ENCODE measurements around the gene POLK.
A peak's percentile ranks its signal among the peaks of the same experiment; 100 is the strongest.

DNA sequence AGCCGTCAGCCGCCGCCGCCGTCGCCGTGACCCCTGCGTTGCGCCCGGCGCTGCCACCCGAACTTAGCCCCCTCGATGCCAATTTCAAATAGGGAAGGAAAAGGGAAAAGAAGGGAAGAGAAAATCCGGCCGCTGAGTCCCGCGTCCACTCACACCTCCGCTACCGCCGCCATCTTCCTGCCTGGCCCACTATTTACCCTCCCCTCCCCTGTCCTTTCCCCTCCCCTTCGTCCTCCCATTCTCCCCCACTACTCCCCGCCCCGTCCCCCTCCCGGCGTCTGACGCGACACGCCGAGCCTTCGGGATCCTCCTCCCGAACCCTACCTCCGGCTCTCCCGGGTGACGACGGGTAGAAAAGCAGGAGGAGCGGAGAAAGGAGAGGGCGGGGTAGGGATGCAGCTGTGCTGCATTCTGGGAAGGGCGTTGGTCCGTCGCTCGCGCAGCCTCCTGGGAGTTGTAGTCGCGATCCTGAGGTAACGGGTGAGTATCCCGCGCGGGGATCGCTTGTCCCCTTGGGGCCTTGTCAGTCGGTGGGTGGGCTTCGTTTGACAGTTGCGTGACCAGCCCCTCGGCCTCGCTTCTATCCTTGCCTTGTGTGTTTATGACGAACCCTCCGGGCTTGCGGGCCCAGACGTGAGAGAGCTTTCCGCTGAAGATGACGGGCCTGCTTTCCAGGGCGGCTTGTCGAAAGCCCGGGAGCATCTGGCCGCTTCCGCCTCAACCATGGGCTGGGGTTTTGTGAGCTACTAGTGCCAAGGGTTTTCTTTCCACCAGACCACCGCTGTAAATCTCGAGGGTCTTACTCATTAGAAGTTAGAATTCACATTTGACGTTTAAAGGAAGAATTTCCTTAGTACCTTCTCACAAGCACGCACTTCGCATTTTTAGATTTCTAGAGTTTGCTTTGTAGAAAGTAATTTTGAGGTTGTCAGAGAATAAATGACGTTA is at the start of gene POLK, which contains the start of gene CERT1:
- TF ChIP-seq, protein P1, sequence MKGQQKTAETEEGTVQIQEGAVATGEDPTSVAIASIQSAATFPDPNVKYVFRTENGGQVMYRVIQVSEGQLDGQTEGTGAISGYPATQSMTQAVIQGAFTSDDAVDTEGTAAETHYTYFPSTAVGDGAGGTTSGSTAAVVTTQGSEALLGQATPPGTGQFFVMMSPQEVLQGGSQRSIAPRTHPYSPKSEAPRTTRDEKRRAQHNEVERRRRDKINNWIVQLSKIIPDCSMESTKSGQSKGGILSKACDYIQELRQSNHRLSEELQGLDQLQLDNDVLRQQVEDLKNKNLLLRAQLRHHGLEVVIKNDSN (IDR thresholded peaks at IDR 0.05): no peak
- TF ChIP-seq, protein P2, sequence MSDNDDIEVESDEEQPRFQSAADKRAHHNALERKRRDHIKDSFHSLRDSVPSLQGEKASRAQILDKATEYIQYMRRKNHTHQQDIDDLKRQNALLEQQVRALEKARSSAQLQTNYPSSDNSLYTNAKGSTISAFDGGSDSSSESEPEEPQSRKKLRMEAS (IDR thresholded peaks at IDR 0.05): peak; percentile 51; the same call in 1 of the 2 replicates
- TF ChIP-seq TAF1 (IDR thresholded peaks at IDR 0.05; ENCODE audit: low read depth): peak; percentile 95
- peak; percentile 92 for TF ChIP-seq YY1 (IDR thresholded peaks at IDR 0.05; ENCODE audit: low read depth)
- TF ChIP-seq, protein P3, sequence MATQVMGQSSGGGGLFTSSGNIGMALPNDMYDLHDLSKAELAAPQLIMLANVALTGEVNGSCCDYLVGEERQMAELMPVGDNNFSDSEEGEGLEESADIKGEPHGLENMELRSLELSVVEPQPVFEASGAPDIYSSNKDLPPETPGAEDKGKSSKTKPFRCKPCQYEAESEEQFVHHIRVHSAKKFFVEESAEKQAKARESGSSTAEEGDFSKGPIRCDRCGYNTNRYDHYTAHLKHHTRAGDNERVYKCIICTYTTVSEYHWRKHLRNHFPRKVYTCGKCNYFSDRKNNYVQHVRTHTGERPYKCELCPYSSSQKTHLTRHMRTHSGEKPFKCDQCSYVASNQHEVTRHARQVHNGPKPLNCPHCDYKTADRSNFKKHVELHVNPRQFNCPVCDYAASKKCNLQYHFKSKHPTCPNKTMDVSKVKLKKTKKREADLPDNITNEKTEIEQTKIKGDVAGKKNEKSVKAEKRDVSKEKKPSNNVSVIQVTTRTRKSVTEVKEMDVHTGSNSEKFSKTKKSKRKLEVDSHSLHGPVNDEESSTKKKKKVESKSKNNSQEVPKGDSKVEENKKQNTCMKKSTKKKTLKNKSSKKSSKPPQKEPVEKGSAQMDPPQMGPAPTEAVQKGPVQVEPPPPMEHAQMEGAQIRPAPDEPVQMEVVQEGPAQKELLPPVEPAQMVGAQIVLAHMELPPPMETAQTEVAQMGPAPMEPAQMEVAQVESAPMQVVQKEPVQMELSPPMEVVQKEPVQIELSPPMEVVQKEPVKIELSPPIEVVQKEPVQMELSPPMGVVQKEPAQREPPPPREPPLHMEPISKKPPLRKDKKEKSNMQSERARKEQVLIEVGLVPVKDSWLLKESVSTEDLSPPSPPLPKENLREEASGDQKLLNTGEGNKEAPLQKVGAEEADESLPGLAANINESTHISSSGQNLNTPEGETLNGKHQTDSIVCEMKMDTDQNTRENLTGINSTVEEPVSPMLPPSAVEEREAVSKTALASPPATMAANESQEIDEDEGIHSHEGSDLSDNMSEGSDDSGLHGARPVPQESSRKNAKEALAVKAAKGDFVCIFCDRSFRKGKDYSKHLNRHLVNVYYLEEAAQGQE (IDR thresholded peaks at IDR 0.05; ENCODE audit: low read depth): 0 out of 2 replicates have a peak, but pooled peaks have one; percentile 20
- TF ChIP-seq CEBPB (IDR thresholded peaks at IDR 0.05): no peak
- TF ChIP-seq NFIC (IDR thresholded peaks at IDR 0.05): no peak
- TF ChIP-seq EP300 (IDR thresholded peaks at IDR 0.05; ENCODE audit: borderline replicate concordance): no peak
- no peak for TF ChIP-seq ZBTB7A (IDR thresholded peaks at IDR 0.05; ENCODE audit: low read depth)
- TF ChIP-seq CREB1 (IDR thresholded peaks at IDR 0.05; ENCODE audit: low read depth): peak; percentile 68
- no peak for TF ChIP-seq EGR1 (IDR thresholded peaks at IDR 0.05)
- TF ChIP-seq TEAD4 (IDR thresholded peaks at IDR 0.05): no peak; the same call in 1 of the 2 replicates
- 0 out of 2 replicates have a peak, but pooled peaks have one; percentile 23 for TF ChIP-seq TCF12 (IDR thresholded peaks at IDR 0.05; ENCODE audit: low read depth)
- no peak for TF ChIP-seq RAD21 (IDR thresholded peaks at IDR 0.05; ENCODE audit: low read depth)
